Activated CD8-positive, alpha-beta T cell treated with anti-CD3 and anti-CD28 coated beads for 36 hours (primary cell): ENCODE measurements around the gene C6orf15. TPM values are rescaled to one million over a fixed set of nuclear protein-coding genes. Genes with fewer than 3 reads are reported as not detected.

ENCODE experiments used
- ATAC-seq: fragments of 200-7000 bp; cut with Tn5 transposase; one replicate; pipeline ENCODE4 v1.10.0; 2021; ENCODE audit warnings: mild to moderate bottlenecking, moderate library complexity
- CTCF ChIA-PET: fragments of 350-600 bp; sonication (Branson Sonifier 250); formaldehyde crosslinking; loops from one replicate; lab custom pipeline; 2021; ENCODE audit warnings: antibody characterized with exemption; lab: Charles Lee
- POLR2A ChIA-PET: fragments of 350-600 bp; sonication (Branson Sonifier 250); formaldehyde crosslinking; loops from one replicate; lab custom pipeline; 2021; ENCODE audit warnings: antibody characterized with exemption; lab: Charles Lee
- DNase-seq: peaks from one replicate; pipeline ENCODE4 v3.0.0-alpha.2; 2020
- H3K27ac Mint-ChIP-seq: one replicate; pipeline ENCODE4 v1.8.0; 2021; ENCODE audit warnings: mild to moderate bottlenecking, mixed read lengths
- H3K27me3 Mint-ChIP-seq: one replicate; pipeline ENCODE4 v1.8.0; 2021; ENCODE audit warnings: mixed read lengths
- H3K36me3 Mint-ChIP-seq: one replicate; pipeline ENCODE4 v1.8.0; 2021; ENCODE audit warnings: low read depth, mixed read lengths
- H3K4me1 Mint-ChIP-seq: one replicate; pipeline ENCODE4 v1.8.0; 2021; ENCODE audit warnings: low read depth, mixed read lengths
- H3K4me3 Mint-ChIP-seq: one replicate; pipeline ENCODE4 v1.8.0; 2021; ENCODE audit warnings: mild to moderate bottlenecking, moderate library complexity, mixed read lengths
- H3K9me3 Mint-ChIP-seq: one replicate; pipeline ENCODE4 v1.8.0; 2021; ENCODE audit warnings: mixed read lengths
- intact Hi-C: fragments of 100-400 bp; cut with micrococcal nuclease; formaldehyde crosslinking; loops from one replicate; pipeline ENCODE4 v1.10.0; 2022
- total RNA-seq, 2 experiments: library from RNA; stranded (reverse); gene quantifications; one replicate each; pipeline ENCODE4 v1.2.3, GENCODE V29; 2021
- TF ChIP-seq, protein P1 (sequence below): fragments of 200-600 bp; IDR thresholded peaks from one replicate; pipeline ENCODE4 v1.8.0; 2022; ENCODE audit warnings: antibody characterized with exemption, mild to moderate bottlenecking

The C6orf15 gene
- total RNA-seq, 2 experiments from 2014 or later, result not detected

DNA sequence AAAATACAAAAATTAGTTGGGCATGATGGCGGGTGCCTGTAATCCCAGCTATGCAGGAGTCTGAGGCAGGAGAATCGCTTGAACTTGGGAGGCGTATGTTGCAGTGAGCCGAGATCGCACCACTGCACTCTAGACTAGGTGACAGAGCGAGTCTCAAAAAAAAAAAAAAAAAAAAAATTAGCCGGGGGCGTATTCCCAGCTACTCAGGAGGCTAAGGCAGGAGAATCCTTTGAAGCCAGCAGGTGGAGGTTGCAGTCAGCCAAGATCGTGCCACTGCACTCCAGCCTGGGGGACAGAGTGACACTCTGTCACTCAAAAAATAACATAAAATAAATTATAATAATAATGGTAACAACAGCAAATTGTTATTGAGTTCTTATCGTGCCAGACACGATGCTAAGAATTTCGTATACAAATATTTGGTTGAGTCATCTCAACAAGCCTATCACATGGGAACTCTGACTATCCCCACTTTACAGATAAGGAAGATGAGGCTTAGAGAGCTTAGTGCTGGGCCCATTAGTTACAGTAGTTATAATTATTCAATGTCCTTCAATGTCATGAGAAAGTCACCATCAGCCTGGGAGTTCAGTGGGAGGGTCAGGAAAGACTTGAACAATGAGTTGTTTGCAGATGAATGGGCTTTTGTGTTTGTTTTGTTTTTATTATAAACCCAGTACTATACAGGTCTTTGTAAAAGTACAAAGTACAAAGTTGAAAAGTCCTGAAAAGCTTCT, 19.4 kb downstream of the C6orf15 start:
- ChIA-PET CTCF (interaction anchor here (0.9 to 7.6 kb wide), 11 partner anchors 8 to 611 kb away, joined by 3 to 55 read pairs (median 4); no protein-coding TSS in a partner anchor), POLR2A (interaction anchor here (0.6 to 1.5 kb wide), 4 partner anchors 13 to 448 kb away, joined by 3 to 5 read pairs (median 3); no protein-coding TSS in a partner anchor)
- TF ChIP-seq, protein P1, sequence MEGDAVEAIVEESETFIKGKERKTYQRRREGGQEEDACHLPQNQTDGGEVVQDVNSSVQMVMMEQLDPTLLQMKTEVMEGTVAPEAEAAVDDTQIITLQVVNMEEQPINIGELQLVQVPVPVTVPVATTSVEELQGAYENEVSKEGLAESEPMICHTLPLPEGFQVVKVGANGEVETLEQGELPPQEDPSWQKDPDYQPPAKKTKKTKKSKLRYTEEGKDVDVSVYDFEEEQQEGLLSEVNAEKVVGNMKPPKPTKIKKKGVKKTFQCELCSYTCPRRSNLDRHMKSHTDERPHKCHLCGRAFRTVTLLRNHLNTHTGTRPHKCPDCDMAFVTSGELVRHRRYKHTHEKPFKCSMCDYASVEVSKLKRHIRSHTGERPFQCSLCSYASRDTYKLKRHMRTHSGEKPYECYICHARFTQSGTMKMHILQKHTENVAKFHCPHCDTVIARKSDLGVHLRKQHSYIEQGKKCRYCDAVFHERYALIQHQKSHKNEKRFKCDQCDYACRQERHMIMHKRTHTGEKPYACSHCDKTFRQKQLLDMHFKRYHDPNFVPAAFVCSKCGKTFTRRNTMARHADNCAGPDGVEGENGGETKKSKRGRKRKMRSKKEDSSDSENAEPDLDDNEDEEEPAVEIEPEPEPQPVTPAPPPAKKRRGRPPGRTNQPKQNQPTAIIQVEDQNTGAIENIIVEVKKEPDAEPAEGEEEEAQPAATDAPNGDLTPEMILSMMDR, result no peak
- no peak for ATAC-seq
- Mint-ChIP-seq H3K36me3 (no peaks in the 10 kb centered on the region), H3K9me3 (no peaks in the 10 kb centered on the region), H3K27ac (no peak overlapping the region), H3K4me1 (peaks cover 36% of the 10 kb centered on the region), H3K27me3 (no peaks in the 10 kb centered on the region), H3K4me3 (no peak overlapping the region)
- no peak for DNase-seq
- intact Hi-C loops, result no loop called here

DNA sequence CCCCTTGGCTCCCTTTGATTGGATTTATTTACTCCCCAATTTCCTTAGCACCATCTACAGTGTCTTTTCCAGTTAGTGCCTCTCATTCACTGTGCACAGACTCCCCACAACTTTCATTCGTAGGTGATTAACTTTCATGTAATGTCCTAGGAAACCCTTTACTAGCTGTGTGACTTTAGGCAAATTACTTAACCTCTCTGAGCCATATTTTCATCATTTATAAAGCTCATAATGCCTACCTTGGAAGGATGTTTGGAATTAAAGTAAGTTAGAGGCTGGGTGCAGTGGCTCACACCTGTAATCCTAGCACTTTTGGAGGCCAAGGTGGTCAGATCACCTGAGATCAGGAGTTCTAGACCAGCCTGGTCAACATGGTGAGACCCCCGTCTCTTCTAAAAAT, 20.1 kb downstream of the C6orf15 start:
- no peak for ATAC-seq
- ChIA-PET POLR2A (no interaction called here), CTCF (interaction anchor here (0.9 to 7.6 kb wide), 8 partner anchors 10 to 362 kb away, joined by 3 to 55 read pairs (median 4); no protein-coding TSS in a partner anchor)
- intact Hi-C loops, result no loop called here
- Mint-ChIP-seq H3K4me1 (peaks cover 36% of the 10 kb centered on the region), H3K9me3 (no peaks in the 10 kb centered on the region), H3K4me3 (no peak overlapping the region), H3K36me3 (no peaks in the 10 kb centered on the region), H3K27ac (no peak overlapping the region), H3K27me3 (no peaks in the 10 kb centered on the region)
- TF ChIP-seq, protein P1, result no peak
- no peak for DNase-seq

DNA sequence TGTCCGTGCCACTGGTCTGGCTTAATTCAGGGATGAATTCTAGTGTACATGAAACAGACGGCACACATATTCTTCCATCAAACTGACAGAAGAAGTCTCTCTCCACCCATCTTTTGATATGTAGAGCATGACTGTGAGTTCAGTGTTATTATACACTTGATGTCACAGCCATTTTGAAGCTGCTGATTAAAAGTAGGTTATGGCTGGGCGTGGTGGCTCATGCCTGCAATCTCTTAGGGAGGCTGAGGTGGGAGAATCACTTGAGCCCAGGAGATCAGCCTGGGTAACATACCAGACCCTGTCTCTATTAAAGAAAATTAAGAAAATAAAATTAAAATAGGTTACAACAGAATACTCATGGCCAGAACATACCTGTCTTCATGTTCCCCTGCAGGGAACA, 20.7 kb downstream of the C6orf15 start:
- POLR2A ChIA-PET, result interaction anchor here (1.4 kb wide), 1 partner anchor 178 kb away, joined by 4 read pairs; the partner anchor contains the start of gene VARS2
- ATAC-seq, result no peak

DNA sequence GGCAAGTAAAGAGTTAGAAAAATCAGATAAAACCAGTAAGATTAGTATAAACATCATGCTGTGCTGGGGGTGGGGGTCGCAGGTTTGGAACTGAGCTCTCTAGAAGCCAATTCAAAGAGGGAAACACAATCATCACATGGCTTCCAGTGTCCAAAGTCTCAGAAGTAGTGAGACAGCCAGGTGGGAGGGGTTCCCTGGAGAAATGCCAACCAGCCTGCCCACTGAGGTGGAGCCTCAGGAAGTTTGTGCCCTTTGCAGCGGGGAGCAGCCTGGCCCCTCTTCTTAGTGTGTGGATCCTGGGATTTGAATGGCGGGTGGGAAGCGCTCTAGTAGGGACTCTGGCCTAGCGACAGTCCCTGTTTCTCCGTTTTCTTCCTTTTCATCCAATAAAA, 21.4 kb downstream of the C6orf15 start:
- TF ChIP-seq, protein P1, result no peak
- Mint-ChIP-seq H3K4me3 (no peak overlapping the region), H3K36me3 (no peaks in the 10 kb centered on the region), H3K27me3 (no peaks in the 10 kb centered on the region), H3K9me3 (no peaks in the 10 kb centered on the region), H3K27ac (no peak overlapping the region), H3K4me1 (peaks cover 29% of the 10 kb centered on the region)
- ChIA-PET POLR2A (interaction anchor here (0.9 to 1.4 kb wide), 2 partner anchors 170 to 178 kb away, joined by 3 to 4 read pairs; partner anchors contain the start of gene VARS2), CTCF (interaction anchor here (1.3 to 7.6 kb wide), 5 partner anchors 12 to 412 kb away, joined by 4 to 55 read pairs (median 4); partner anchors contain the start of gene VARS2)
- ATAC-seq (no peak), DNase-seq (no peak)
- intact Hi-C loops, result no loop called here

More for the DNA sequence above, 20.7 kb downstream of the C6orf15 start:
- Mint-ChIP-seq H3K27ac (no peak overlapping the region), H3K4me1 (peaks cover 36% of the 10 kb centered on the region), H3K4me3 (no peak overlapping the region), H3K9me3 (no peaks in the 10 kb centered on the region), H3K36me3 (no peaks in the 10 kb centered on the region), H3K27me3 (no peaks in the 10 kb centered on the region)
- TF ChIP-seq, protein P1, result no peak
- intact Hi-C loops, result no loop called here
- DNase-seq, result no peak
- CTCF ChIA-PET, result interaction anchor here (0.9 to 7.6 kb wide), 9 partner anchors 11 to 412 kb away, joined by 3 to 55 read pairs (median 4); partner anchors contain the start of gene VARS2
